Measurements from ENCODE around the gene ROBO3.

The ROBO3 gene

DNA sequence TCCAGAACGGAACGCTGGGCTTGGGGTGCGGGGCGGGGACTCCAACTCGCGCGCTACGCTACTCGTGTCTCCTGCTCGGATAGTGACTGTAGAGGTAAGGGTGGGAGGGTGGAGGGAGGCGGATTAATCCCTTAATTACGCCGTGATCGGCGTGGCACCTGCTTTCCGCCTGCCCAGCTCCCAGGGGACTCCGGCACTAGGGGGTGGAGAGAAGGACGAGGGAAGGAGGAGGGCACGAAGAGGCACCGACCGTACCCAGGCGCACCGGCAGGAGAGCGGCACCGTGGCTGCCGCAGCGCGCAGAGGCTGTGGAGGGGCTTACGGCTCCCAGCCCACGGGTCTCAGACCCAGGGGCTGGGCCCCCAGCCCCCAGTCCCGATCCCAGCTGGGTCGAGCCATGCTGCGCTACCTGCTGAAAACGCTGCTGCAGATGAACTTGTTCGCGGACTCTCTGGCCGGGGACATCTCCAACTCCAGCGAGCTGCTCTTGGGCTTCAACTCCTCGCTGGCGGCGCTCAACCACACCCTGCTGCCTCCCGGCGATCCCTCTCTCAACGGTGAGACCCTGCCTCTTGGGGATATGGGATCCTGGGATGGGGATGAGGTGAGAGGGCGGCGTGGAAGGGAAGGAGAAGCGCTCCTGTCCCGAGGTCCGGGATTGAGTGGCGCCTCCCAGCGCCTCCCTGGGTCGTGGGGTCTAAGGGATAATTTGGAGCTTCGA, at the start of gene ROBO3:
TSS of gene ROBO3 (plus strand) at position 252 of the 721 bp plus-strand sequence. CDS start at position 398, 146 bp downstream.
- in situ Hi-C loops (cut with MboI; ENCODE audit: low sequenced_read_pairs), result no loop called here

GRCh38 chr11:124817036-124817435, 48.2 kb upstream of the ROBO3 start:
- in situ Hi-C loops (cut with MboI; ENCODE audit: low sequenced_read_pairs), result no loop called here

DNA sequence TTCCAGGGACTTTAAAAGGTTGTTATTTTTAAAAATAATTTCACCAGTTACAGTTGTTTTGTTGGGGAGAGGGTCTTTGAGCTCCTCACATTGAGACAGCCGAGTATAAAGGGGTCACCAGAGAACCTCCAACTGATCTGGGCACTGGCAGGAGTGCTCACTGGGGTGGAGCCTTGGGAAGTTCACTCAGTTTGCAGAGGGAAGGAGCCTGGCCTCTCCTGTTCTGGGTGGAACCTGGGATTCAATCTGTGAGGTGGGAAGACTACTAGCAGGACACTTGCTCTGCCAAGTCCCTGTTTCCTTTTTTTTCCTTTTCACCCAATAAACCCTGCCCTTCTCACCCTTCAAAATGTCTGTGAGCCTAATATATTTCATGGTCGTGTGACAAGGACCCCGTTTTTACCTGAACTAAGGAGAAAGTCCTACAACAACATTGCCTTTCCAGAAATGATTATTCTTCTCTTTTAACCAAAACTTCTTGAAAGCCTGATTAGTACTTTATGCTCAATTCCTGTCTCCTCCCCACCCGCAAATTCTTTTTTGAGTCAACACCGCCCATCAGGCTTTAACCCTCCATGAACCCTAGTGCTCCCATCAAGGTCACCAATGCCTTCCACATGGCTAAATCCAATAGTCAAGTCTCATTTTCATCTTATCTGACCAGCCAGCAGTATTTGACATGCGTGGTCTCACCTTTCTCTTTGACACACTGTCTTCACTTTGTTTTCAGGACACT, 43.1 kb upstream of the ROBO3 start:
- in situ Hi-C loops (cut with MboI; ENCODE audit: low sequenced_read_pairs), result no loop called here

DNA sequence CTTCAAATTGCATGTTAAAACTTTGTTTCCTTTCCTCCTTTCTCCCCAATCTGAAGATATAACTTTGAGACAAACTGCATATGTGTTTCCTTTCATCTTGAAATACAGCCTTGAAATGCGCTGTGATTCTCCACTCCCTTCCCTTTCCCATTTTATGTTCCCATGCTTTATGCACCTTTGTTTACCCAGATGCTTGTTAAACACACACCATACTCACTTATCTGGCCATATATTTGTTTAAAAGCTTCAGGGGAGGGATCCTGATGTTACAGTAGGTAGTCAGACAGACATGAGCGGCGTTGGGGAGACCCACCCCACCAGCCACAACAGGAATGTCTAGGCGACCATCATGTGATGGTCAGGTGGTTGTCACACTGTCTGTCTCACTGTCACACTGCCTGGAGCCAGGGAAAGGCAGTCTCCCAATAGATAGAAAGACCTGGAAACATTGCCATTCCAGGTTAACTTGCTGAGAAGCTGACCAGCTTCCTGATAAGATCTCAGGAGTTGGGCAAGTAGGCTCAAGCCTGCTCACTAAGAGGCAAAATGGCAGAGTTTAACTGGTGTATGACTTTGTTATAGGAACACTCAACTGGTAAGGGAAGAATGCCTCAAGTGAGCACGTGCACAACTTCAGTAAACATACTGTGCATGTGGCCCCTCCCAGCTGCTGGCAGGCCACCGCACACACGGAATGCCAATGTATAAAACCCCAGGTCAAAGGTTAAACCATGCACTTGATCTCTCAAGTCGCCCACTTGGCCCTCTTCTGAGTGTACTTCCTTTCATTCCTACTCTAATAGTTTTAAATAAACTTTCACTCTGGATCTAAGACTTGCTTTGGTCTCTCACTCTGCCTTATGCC, 41.5 kb upstream of the ROBO3 start:
- in situ Hi-C loops (cut with MboI; ENCODE audit: low sequenced_read_pairs), result no loop called here

DNA sequence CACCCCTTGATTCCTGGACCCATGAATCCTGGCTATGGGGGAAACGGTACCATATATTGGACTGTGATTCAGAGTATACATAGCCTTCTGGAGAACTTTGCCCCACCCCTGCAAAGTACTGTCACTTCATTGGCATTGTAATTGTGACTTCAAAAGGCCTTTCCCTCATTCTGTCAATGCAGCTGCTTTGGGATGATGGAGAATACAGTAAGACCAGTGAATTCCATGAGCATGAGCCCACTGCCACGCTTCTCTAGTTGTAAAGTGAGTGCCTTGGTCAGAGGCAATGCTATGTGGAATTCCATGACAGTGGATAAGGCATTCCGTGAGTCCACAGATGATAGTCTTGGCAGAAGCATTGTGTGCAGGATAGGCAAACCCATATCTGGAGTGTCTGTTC, 39.4 kb upstream of the ROBO3 start:
- in situ Hi-C loops (cut with MboI; ENCODE audit: low sequenced_read_pairs), result no loop called here

DNA sequence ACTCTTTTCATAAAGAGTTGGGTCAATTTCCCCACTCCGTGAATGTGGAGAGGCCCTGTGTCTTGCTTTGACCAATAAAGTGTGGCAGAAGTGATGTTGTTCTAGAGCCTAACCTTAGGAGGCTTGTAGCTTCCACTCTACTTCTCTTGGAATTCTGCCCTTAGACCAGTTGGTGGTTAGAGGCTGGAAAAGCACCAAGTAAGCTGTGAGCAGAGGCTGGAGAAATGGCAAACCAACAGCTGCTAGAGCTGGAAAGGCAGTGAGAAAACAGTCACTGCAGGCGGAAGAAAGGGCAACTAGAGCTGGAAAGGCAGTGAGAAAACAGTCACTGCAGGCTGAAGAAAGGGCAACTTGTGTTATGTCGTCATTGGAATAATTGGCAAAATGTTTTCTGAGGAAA, 35.2 kb upstream of the ROBO3 start:
- in situ Hi-C loops (cut with MboI; ENCODE audit: low sequenced_read_pairs), result no loop called here

GRCh38 chr11:124830749-124831148, 34.5 kb upstream of the ROBO3 start:
- in situ Hi-C loops (cut with MboI; ENCODE audit: low sequenced_read_pairs), result no loop called here

DNA sequence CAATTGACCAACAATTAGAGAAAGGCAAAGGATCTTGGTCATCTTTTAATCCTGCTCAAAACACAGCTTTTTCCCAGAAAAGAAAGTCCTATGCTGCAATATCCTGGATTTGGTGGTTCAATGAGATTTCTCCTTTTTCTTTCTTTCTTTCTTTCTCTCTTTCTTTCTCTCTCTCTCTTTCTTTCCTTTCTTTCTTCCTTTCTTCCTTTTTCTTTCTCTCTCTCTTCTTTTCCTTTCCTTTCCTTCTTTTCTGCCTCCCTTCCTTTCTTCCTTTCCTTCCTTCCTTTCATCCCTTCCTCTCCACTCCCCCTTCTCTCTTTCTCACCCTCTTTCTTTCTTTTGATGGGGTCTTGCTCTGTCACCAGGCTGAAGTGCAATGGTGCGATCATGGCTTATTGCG, 33.3 kb upstream of the ROBO3 start:
- in situ Hi-C loops (cut with MboI; ENCODE audit: low sequenced_read_pairs), result no loop called here

GRCh38 chr11:124832571-124832970, 32.7 kb upstream of the ROBO3 start:
- in situ Hi-C loops (cut with MboI; ENCODE audit: low sequenced_read_pairs), result no loop called here

GRCh38 chr11:124834526-124835180, 30.6 kb upstream of the ROBO3 start:
- in situ Hi-C loops (cut with MboI; ENCODE audit: low sequenced_read_pairs), result no loop called here

DNA sequence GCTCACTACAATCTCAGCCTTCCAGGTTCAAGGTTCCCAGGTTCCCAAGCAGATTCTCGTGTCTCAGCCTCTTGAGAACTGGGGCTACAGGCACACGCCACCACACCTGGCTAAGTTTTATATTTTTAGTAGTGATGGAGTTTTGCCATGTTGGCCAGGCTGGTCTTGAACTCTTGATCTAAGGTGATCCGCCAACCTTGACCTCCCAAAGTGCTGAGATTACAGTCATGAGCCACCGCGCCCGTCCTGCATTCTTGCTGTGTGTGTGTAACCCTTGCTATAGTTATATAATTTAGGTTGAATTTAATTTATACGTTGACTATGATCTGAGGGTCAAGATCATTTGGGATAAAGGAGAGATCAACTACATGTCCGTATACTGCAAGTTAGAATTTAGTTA, 29.3 kb upstream of the ROBO3 start:
- in situ Hi-C loops (cut with MboI; ENCODE audit: low sequenced_read_pairs), result no loop called here

GRCh38 chr11:124837491-124837856, 27.8 kb upstream of the ROBO3 start:
- in situ Hi-C loops (cut with MboI; ENCODE audit: low sequenced_read_pairs), result no loop called here

DNA sequence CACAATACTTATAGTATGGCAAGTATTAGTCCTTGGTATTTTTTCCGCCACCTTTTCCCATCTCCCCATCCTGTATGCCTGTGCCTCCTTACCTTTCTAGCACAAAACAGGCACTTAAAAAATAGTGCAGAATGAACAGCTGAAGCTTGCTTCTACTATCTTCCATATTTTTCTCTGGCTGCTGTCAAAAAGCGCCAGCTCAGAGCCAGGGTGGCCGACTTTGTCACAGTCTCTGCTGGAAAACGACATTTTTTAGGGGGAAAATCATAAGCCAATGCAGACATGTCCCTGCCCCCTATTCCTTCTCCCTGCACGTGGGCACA, 26.5 kb upstream of the ROBO3 start:
- in situ Hi-C loops (cut with MboI; ENCODE audit: low sequenced_read_pairs), result no loop called here

DNA sequence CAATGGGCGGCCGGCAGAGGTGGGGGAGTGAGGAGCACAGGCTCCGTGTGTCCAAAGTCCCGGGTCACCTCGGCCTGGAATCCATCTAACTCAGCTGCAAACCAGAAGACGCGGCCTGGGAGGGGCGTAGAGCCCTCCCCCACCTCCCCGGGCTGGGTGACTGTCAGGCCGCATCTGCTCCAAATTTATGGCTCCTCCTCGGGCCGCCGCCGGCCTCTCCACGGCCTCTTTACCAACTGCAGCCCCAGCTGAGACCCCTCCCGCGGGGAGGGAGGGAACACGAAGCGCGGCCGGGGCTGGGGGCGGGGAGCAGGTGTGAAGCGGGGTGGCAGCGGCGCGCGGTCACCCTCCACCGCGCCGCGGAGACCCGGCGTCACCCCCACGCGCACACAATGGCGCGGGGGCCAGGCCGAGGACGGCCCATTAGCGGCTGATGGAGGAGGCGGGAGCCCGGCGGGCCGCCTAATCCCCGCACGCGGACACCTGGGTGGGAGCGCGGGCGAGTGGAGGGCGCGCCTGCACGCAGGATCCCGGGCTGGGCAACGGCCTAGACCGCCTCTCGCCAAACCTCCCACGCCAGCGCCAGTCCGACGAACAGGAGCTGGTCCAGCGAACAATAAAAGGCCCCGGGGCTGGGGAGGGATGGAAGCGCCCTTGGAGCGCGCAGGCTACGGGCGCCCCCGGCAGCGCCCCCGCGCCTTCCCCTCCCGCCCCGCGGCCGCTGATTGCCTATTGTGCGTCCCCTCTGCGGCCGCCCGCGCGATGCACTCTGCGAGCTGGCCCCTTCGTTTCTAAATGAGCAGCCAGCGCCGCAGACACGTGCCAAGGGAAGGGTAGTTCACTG, 25.9 kb upstream of the ROBO3 start:
- in situ Hi-C loops (cut with MboI; ENCODE audit: low sequenced_read_pairs), result no loop called here

DNA sequence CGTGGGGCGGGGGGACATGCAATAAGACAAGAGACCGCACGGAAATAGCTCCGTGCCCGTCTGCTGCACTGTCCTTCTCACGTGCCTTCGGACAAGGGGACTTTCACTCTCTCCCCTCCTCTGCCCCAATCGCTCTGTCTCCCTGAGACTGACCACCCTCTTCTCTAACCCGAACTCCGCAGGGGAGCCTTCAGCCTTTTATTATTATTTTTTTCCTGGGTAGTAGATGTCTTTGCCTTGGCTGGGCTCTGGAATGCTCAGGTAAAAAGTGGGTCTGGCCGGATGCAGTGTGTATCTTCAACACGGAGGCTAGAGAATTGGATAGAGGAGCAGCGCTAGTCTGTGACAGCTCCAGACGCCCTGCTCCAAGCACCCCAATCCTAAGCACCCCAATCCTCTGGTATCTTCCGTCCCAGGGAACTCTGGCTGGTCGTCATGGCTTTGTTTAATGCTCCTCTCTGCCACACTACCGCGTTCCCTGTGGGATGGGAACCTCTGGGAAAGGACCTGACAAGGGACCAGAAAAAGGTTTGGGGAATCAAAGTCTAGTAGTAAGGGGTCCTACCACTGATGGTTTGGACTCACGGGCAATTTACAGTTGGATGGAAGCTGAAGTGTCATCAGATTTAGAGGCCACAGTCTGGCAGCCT, 25.1 kb upstream of the ROBO3 start:
- in situ Hi-C loops (cut with MboI; ENCODE audit: low sequenced_read_pairs), result no loop called here

- in situ Hi-C loops (cut with MboI; ENCODE audit: low sequenced_read_pairs), result no loop called here
These were observed 24.6 kb upstream of the ROBO3 start for GRCh38 chr11:124840666-124841065.

DNA sequence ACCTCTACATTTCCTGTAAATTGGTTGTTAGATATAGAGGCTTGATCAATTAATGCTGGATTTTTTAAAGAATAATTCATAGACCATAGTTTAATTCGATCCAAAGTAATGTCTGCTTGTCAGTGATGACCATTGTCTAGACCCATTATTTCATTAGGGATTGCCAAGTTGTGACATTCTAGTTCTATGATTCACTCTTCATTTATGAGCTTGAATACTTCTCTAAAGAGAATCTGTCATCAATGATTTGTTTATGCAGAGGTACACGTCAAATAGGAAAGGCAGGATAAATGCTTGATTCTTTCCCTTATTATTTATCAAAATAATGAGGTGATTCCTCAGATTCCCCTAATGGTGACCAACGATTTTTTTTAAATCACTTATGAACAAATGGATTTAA, 24.0 kb upstream of the ROBO3 start:
- in situ Hi-C loops (cut with MboI; ENCODE audit: low sequenced_read_pairs), result no loop called here

- in situ Hi-C loops (cut with MboI; ENCODE audit: low sequenced_read_pairs), result no loop called here
These were observed 23.4 kb upstream of the ROBO3 start for GRCh38 chr11:124841840-124842239.

GRCh38 chr11:124842305-124842704, 22.9 kb upstream of the ROBO3 start:
- in situ Hi-C loops (cut with MboI; ENCODE audit: low sequenced_read_pairs), result no loop called here

DNA sequence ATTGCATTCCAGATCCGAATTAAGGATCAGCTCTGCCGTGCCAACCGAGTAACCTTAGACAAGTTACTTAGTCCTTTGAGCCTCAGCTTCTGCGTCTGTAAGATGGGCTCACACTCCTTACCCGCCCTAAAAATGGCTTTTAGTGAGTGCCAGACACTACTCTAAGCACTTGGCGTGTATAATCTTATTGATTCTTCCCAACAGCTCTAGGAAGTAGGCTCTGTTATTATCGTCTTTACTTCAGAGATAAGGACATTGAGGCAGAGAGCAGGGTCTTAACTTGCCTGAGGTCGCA, 21.7 kb upstream of the ROBO3 start:
- in situ Hi-C loops (cut with MboI; ENCODE audit: low sequenced_read_pairs), result no loop called here

Data from hTERT RPE-1 (cell line).